GM13977 (cell line): ENCODE data around the gene FAM107B.

ENCODE experiments used
- DNase-seq: peaks from one replicate; pipeline ENCODE4 v3.0.0; 2012; ENCODE audit warnings: low spot score
- CTCF ChIP-seq: IDR thresholded peaks from 2 replicates; pipeline ENCODE4 v1.5.1; 2012; ENCODE audit warnings: mild to moderate bottlenecking, control low read depth; ENCODE audit not compliant: insufficient read depth; ENCODE audit errors: extremely low read depth, missing control alignments
- in situ Hi-C: fragments of 300-500 bp; cut with MboI; formaldehyde crosslinking; loops from one replicate; pipeline ENCODE4 v1.12.0; 2022; ENCODE audit warnings: low sequenced_read_pairs, low pct_unique_long_range_greater_than_20kb, mixed read lengths, inconsistent platforms; ENCODE audit not compliant: unreplicated experiment

Gene FAM107B

GRCh38 chr10:14573666-14574261 is 200.9 kb downstream of the FAM107B start:
- in situ Hi-C loops = no loop called here
- no peak for TF ChIP-seq CTCF
- DNase-seq = no peak

GRCh38 chr10:14572811-14573210 is 201.9 kb downstream of the FAM107B start:
- TF ChIP-seq CTCF = no peak
- in situ Hi-C loops = no loop called here
- no peak for DNase-seq

GRCh38 chr10:14571866-14572507 is 202.7 kb downstream of the FAM107B start:
- peak; percentile 40 for DNase-seq
- in situ Hi-C loops = no loop called here
- no peak for TF ChIP-seq CTCF

- no peak for DNase-seq
- no peak for TF ChIP-seq CTCF
- in situ Hi-C loops = no loop called here
Observed at GRCh38 chr10:14570800-14571199, 203.9 kb downstream of the FAM107B start.

GRCh38 chr10:14569274-14570060 is 205.2 kb downstream of the FAM107B start:
- in situ Hi-C loops = no loop called here
- DNase-seq = no peak
- no peak for TF ChIP-seq CTCF

- TF ChIP-seq CTCF = no peak
- in situ Hi-C loops = no loop called here
- no peak for DNase-seq
Observed at GRCh38 chr10:14567421-14567820, 207.3 kb downstream of the FAM107B start.
